WTC11 (cell line): Measurements from ENCODE around the gene TIMM10B. TPM values are rescaled to one million over a fixed set of nuclear protein-coding genes. Genes with fewer than 3 reads are reported as not detected.

Source experiments
- ATAC-seq: fragments of 200-7000 bp; cut with Tn5 transposase; 2 replicates; pipeline ENCODE4 v1.10.0; 2021; ENCODE audit warnings: mild to moderate bottlenecking, moderate library complexity
- CTCF ChIA-PET: fragments of 300-600 bp; sonication (Branson Sonifier 250); formaldehyde crosslinking; loops from one replicate; lab custom pipeline; 2021; ENCODE audit warnings: antibody characterized with exemption; lab: Charles Lee
- POLR2A ChIA-PET: fragments of 350-600 bp; sonication (Branson Sonifier 250); formaldehyde crosslinking; loops from one replicate; lab custom pipeline; 2021; ENCODE audit warnings: antibody characterized with exemption; lab: Charles Lee
- DNase-seq: peaks from one replicate; pipeline ENCODE4 v3.0.0; 2021; ENCODE audit warnings: low spot score
- H3K27ac Mint-ChIP-seq: 2 replicates; pipeline ENCODE4 v1.8.0; 2021; ENCODE audit warnings: mixed read lengths
- H3K27me3 Mint-ChIP-seq: 2 replicates; pipeline ENCODE4 v1.8.0; 2021; ENCODE audit warnings: low read depth, mild to moderate bottlenecking, moderate library complexity, mixed read lengths
- H3K36me3 Mint-ChIP-seq: 2 replicates; pipeline ENCODE4 v1.8.0; 2021; ENCODE audit warnings: mixed read lengths
- H3K4me1 Mint-ChIP-seq: 2 replicates; pipeline ENCODE4 v1.8.0; 2022; ENCODE audit warnings: mixed read lengths
- H3K4me3 Mint-ChIP-seq: 2 replicates; pipeline ENCODE4 v1.8.0; 2021; ENCODE audit warnings: mild to moderate bottlenecking, moderate library complexity, mixed read lengths
- H3K9me3 Mint-ChIP-seq: 2 replicates; pipeline ENCODE4 v1.8.0; 2021; ENCODE audit warnings: mixed read lengths
- ARID4B ChIP-seq: sonication (generic); formaldehyde crosslinking; IDR thresholded peaks from 2 replicates; pipeline ENCODE4 v1.8.0; 2023; ENCODE audit warnings: missing genetic modification reagents, mild to moderate bottlenecking, borderline replicate concordance
- ATF2 ChIP-seq: sonication (generic); formaldehyde crosslinking; IDR thresholded peaks from 2 replicates; pipeline ENCODE4 v1.8.1; 2022; ENCODE audit warnings: low read depth, missing genetic modification reagents, borderline replicate concordance
- CTCF ChIP-seq: fragments of 200-600 bp; IDR thresholded peaks from 2 replicates; pipeline ENCODE4 v1.8.0; 2022; ENCODE audit warnings: antibody characterized with exemption
- GABPB1 ChIP-seq: sonication (generic); formaldehyde crosslinking; IDR thresholded peaks from 2 replicates; pipeline ENCODE4 v1.8.1; 2023; ENCODE audit warnings: mild to moderate bottlenecking, missing genetic modification reagents
- GRHL2 ChIP-seq: fragments of 250-450 bp; sonication (Bioruptor Pico); IDR thresholded peaks from 2 replicates; pipeline ENCODE4 v1.8.0; 2022; ENCODE audit warnings: mild to moderate bottlenecking, moderate library complexity; ENCODE audit not compliant: insufficient replicate concordance, severe bottlenecking
- HMGA2 ChIP-seq: fragments of 250-450 bp; sonication (Bioruptor Pico); IDR thresholded peaks from 2 replicates; pipeline ENCODE4 v1.4.0; 2021; ENCODE audit warnings: mild to moderate bottlenecking, moderate library complexity
- MXD4 ChIP-seq: fragments of 250-450 bp; sonication (Bioruptor Pico); IDR thresholded peaks from 2 replicates; pipeline ENCODE4 v1.8.0; 2021; ENCODE audit warnings: mild to moderate bottlenecking, moderate library complexity, borderline replicate concordance
- NR3C1 ChIP-seq: sonication (generic); formaldehyde crosslinking; conservative IDR thresholded peaks from 2 replicates; pipeline ENCODE4 v1.8.1; 2023; ENCODE audit warnings: low read depth, mild to moderate bottlenecking, missing genetic modification reagents
- SP1 ChIP-seq: sonication (generic); formaldehyde crosslinking; conservative IDR thresholded peaks from 2 replicates; pipeline ENCODE4 v1.8.1; 2022; ENCODE audit warnings: missing genetic modification reagents
- TCF7 ChIP-seq: sonication (generic); formaldehyde crosslinking; IDR thresholded peaks from 2 replicates; pipeline ENCODE4 v1.8.0; 2022; ENCODE audit warnings: mild to moderate bottlenecking, low read depth, missing genetic modification reagents, moderate library complexity
- TEAD4 ChIP-seq: sonication (generic); formaldehyde crosslinking; IDR thresholded peaks from 2 replicates; pipeline ENCODE4 v1.8.0; 2022; ENCODE audit warnings: mild to moderate bottlenecking, missing genetic modification reagents
- ZBTB21 ChIP-seq: sonication (generic); formaldehyde crosslinking; IDR thresholded peaks from 2 replicates; pipeline ENCODE4 v1.8.1; 2023; ENCODE audit warnings: mild to moderate bottlenecking, missing genetic modification reagents, borderline replicate concordance
- total RNA-seq: library from RNA; stranded (reverse); gene quantifications from 3 replicates; pipeline ENCODE4 v1.2.3, GENCODE V29; 2021

TIMM10B gene
- total RNA-seq, 1 experiment from 2014 or later: 35.8 TPM

- ATAC-seq (no peak), DNase-seq (no peak)
- Mint-ChIP-seq H3K27me3 (peaks cover 4% of the 10 kb centered on the region), H3K9me3 (no peaks in the 10 kb centered on the region), H3K4me1 (no peaks in the 10 kb centered on the region), H3K27ac (no peak overlapping the region), H3K4me3 (no peak overlapping the region), H3K36me3 (no peaks in the 10 kb centered on the region)
- POLR2A ChIA-PET: no interaction called here
- CTCF ChIA-PET: interaction anchor here (1.1 to 1.2 kb wide), 2 partner anchors 9 kb away, joined by 4 to 8 read pairs; no protein-coding TSS in a partner anchor
- TF ChIP-seq SP1 (no peak), TCF7 (CRISPR knock-in tag) (no peak)
- TF ChIP-seq, all 79 proteins: peak for 0
These were observed 47.2 kb upstream of the TIMM10B start for GRCh38 chr11:6433998-6434660.

GRCh38 chr11:6437423-6437822 lies 43.9 kb upstream of the TIMM10B start:
- Mint-ChIP-seq H3K27ac (no peak overlapping the region), H3K4me1 (no peaks in the 10 kb centered on the region), H3K9me3 (no peaks in the 10 kb centered on the region), H3K27me3 (peaks cover 2% of the 10 kb centered on the region; the same call in 1 of the 2 replicates), H3K36me3 (no peaks in the 10 kb centered on the region), H3K4me3 (no peak overlapping the region)
- ATAC-seq (no peak), DNase-seq (no peak)
- POLR2A ChIA-PET: no interaction called here
- CTCF ChIA-PET: interaction anchor here (0.5 to 12.2 kb wide), 6 partner anchors 10 to 74 kb away, joined by 3 to 342 read pairs (median 20); no protein-coding TSS in a partner anchor
- TF ChIP-seq MXD4 (CRISPR knock-in tag) (no peak), ARID4B (no peak)

- H3K27me3 Mint-ChIP-seq: peaks cover 2% of the 10 kb centered on the region; the same call in 1 of the 2 replicates
- no peaks in the 10 kb centered on the region for H3K9me3 Mint-ChIP-seq
- CTCF ChIA-PET: interaction anchor here (1.1 to 12.2 kb wide), 11 partner anchors 10 to 93 kb away, joined by 3 to 342 read pairs (median 9); partner anchors contain the start of gene DNHD1
- TF ChIP-seq GRHL2 (CRISPR knock-in tag): no peak
- no peak for TF ChIP-seq GABPB1 (CRISPR knock-in tag)
- TF ChIP-seq ATF2 (CRISPR knock-in tag): no peak
- no peak for TF ChIP-seq TEAD4 (CRISPR knock-in tag)
- TF ChIP-seq ZBTB21: no peak
- ATAC-seq: no peak
- no peak for DNase-seq
- H3K27ac Mint-ChIP-seq: no peak overlapping the region
- H3K4me3 Mint-ChIP-seq: no peak overlapping the region
- POLR2A ChIA-PET: no interaction called here
- H3K36me3 Mint-ChIP-seq: no peaks in the 10 kb centered on the region
- H3K4me1 Mint-ChIP-seq: no peaks in the 10 kb centered on the region
These were observed 43.3 kb upstream of the TIMM10B start for GRCh38 chr11:6437993-6438392.

- POLR2A ChIA-PET: interaction anchor here (0.9 kb wide), 1 partner anchor 11 kb away, joined by 3 read pairs; no protein-coding TSS in a partner anchor
- Mint-ChIP-seq H3K9me3 (no peaks in the 10 kb centered on the region), H3K36me3 (no peaks in the 10 kb centered on the region), H3K27ac (no peak overlapping the region), H3K4me1 (no peaks in the 10 kb centered on the region), H3K4me3 (no peak overlapping the region)
- CTCF ChIA-PET: interaction anchor here (0.6 to 12.2 kb wide), 37 partner anchors 8 to 267 kb away, joined by 3 to 342 read pairs (median 4); partner anchors contain the start of genes APBB1, ARFIP2, DNHD1 and SMPD1
- peak; percentile 72 for ATAC-seq
- peak; percentile 42; the same call in 1 of the 2 replicates for TF ChIP-seq CTCF
- TF ChIP-seq NR3C1: no peak
- TF ChIP-seq HMGA2 (CRISPR knock-in tag): no peak
- TF ChIP-seq, all 79 proteins: peak for 1
- DNase-seq: peak; percentile 58
- H3K27me3 Mint-ChIP-seq: no peaks in the 10 kb centered on the region
These were observed 42.2 kb upstream of the TIMM10B start for GRCh38 chr11:6438979-6439571.
